Measurements from ENCODE around the gene AGAP1.
"Not testable (repeated sequence)": the region's sequence is repeated elsewhere in the genome, so short reads cannot be mapped to it uniquely, and the experiment has no call there.

Gene AGAP1

GRCh38 chr2:235594964-235595363 lies 101.1 kb downstream of the AGAP1 start:
- DNase-seq = no peak

- DNase-seq = peak; percentile 87
These were observed 101.7 kb downstream of the AGAP1 start for GRCh38 chr2:235595422-235596010.

GRCh38 chr2:235596272-235596671 lies 102.4 kb downstream of the AGAP1 start:
- DNase-seq = no peak

- DNase-seq = no peak
These were observed 103.3 kb downstream of the AGAP1 start for GRCh38 chr2:235597081-235597615.

- DNase-seq = no peak
These were observed 104.2 kb downstream of the AGAP1 start for GRCh38 chr2:235598026-235598425.

GRCh38 chr2:235598532-235599531 lies 105.0 kb downstream of the AGAP1 start:
- no peak for DNase-seq

- DNase-seq = no peak
These were observed 105.9 kb downstream of the AGAP1 start for GRCh38 chr2:235599596-235600338.

GRCh38 chr2:235600406-235600805 lies 106.6 kb downstream of the AGAP1 start:
- no peak for DNase-seq

- DNase-seq = no peak
These were observed 107.1 kb downstream of the AGAP1 start for GRCh38 chr2:235600926-235601325.

GRCh38 chr2:235601960-235602704 lies 108.3 kb downstream of the AGAP1 start:
- DNase-seq = no peak

- not testable (repeated sequence) for DNase-seq
These were observed 109.1 kb downstream of the AGAP1 start for GRCh38 chr2:235602971-235603370.

GRCh38 chr2:235603659-235604058 lies 109.8 kb downstream of the AGAP1 start:
- no peak for DNase-seq

- DNase-seq = peak; percentile 87
These were observed 111.6 kb downstream of the AGAP1 start for GRCh38 chr2:235605312-235606003.

- peak; percentile 70 for DNase-seq
These were observed 112.3 kb downstream of the AGAP1 start for GRCh38 chr2:235606004-235606715.

GRCh38 chr2:235607546-235608199 lies 113.8 kb downstream of the AGAP1 start:
- no peak for DNase-seq

GRCh38 chr2:235608200-235608887 lies 114.5 kb downstream of the AGAP1 start:
- DNase-seq = no peak

- no peak for DNase-seq
These were observed 115.5 kb downstream of the AGAP1 start for GRCh38 chr2:235609321-235609720.

- no peak for DNase-seq
These were observed 115.9 kb downstream of the AGAP1 start for GRCh38 chr2:235609746-235610145.

- no peak for DNase-seq
These were observed 116.9 kb downstream of the AGAP1 start for GRCh38 chr2:235610696-235611257.
